Keratinocyte (primary cell): ENCODE measurements around the gene IRF7.

ENCODE experiments used
- CTCF ChIP-seq, 3 experiments: IDR thresholded peaks in 1 of 3; conservative IDR thresholded peaks in 1 of 3; optimal IDR thresholded peaks in 1 of 3; 2 replicates in 2 of 3; 3 replicates in 1 of 3; pipeline versions ENCODE3 to v1.5.1; 2011; ENCODE audit warnings: low read length in 3 of 3, mild to moderate bottlenecking in 3 of 3, moderate library complexity in 2 of 3, control low read depth in 1 of 3, inconsistent platforms in 1 of 3; ENCODE audit not compliant: insufficient read depth in 2 of 3; ENCODE audit errors: extremely low read depth in 1 of 3
- EZH2 ChIP-seq: IDR thresholded peaks from one replicate; pipeline ENCODE4 v1.6.1; 2012; ENCODE audit warnings: inconsistent platforms, mild to moderate bottlenecking, low read length, moderate library complexity

GRCh38 chr11:640021-640706, 24.4 kb upstream of the IRF7 start:
- TF ChIP-seq CTCF (optimal IDR thresholded peaks at IDR 0.05 in 1 of 3, IDR thresholded peaks at IDR 0.05 in 1 of 3, conservative IDR thresholded peaks at IDR 0.05 in 1 of 3; ENCODE audit: extremely low read depth in 1 of 3, insufficient read depth in 2 of 3, low read length in 3 of 3), result no peak
- TF ChIP-seq EZH2, result no peak
